Stomach (tissue), 4 donors: ENCODE data around the gene LSAMP.

Experiments used
- POLR2A ChIP-seq, 4 donors: fragments of 450-650 bp; IDR thresholded peaks; one replicate each; pipeline ENCODE4 v1.6.1; 2016; ENCODE audit warnings: antibody characterized with exemption in 4 of 4, control low read depth in 2 of 4, mild to moderate bottlenecking in 1 of 4, moderate library complexity in 1 of 4
- POLR2AphosphoS5 ChIP-seq, 3 donors: sonication (generic); formaldehyde crosslinking; IDR thresholded peaks; one replicate each; pipeline ENCODE4 v1.6.1; 2016; ENCODE audit warnings: antibody characterized with exemption in 3 of 3
- TF ChIP-seq, protein P1 (sequence below), 7 experiments: fragments of 450-650 bp in 4 of 7; fragments of 200-600 bp in 3 of 7; sonication (generic) in 3 of 7; IDR thresholded peaks; one replicate each; pipeline ENCODE4 v1.5.1; 2016 to 2019; ENCODE audit warnings: antibody characterized with exemption in 7 of 7, control low read depth in 2 of 7, mild to moderate bottlenecking in 1 of 7

DNA sequence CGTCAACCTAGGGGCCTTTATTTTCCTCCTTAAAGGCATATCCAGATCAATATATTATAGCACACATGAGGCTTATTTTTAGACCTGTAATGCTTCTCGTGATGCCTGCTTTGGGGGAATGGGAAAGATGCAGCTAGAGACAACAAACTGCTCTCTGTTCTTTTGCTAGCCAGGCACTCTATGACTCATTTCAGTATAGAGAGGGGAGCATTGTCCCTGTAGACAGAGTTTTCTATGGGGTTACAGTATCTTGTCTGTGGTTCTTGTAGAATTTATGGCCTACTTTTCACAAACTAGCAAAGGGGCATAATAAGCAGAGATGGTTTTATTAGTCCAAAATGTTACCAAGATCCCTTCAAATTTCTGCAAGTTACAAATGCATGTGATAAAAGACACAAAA, 305.6 kb downstream of the LSAMP start:
- TF ChIP-seq, protein P1, sequence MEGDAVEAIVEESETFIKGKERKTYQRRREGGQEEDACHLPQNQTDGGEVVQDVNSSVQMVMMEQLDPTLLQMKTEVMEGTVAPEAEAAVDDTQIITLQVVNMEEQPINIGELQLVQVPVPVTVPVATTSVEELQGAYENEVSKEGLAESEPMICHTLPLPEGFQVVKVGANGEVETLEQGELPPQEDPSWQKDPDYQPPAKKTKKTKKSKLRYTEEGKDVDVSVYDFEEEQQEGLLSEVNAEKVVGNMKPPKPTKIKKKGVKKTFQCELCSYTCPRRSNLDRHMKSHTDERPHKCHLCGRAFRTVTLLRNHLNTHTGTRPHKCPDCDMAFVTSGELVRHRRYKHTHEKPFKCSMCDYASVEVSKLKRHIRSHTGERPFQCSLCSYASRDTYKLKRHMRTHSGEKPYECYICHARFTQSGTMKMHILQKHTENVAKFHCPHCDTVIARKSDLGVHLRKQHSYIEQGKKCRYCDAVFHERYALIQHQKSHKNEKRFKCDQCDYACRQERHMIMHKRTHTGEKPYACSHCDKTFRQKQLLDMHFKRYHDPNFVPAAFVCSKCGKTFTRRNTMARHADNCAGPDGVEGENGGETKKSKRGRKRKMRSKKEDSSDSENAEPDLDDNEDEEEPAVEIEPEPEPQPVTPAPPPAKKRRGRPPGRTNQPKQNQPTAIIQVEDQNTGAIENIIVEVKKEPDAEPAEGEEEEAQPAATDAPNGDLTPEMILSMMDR (IDR thresholded peaks at IDR 0.05): no peak
- no peak for TF ChIP-seq POLR2AphosphoS5 (IDR thresholded peaks at IDR 0.05)
- TF ChIP-seq POLR2A (IDR thresholded peaks at IDR 0.05): no peak
